Retinal pigment epithelial cell (primary cell): ENCODE results near the gene TSPAN11.

Experiments
- DNase-seq: peaks from one replicate; pipeline ENCODE4 v3.0.0-alpha.2; 2010; ENCODE audit warnings: low read depth
- H3K4me3 ChIP-seq: 2 replicates; pipeline ENCODE4 v1.5.1; 2011; ENCODE audit warnings: mild to moderate bottlenecking, low read length, control low read depth, moderate library complexity
- TF ChIP-seq, protein P1 (sequence below): conservative IDR thresholded peaks from 2 replicates; pipeline ENCODE4 v1.5.1; 2011; ENCODE audit warnings: low read depth, low read length, control low read depth, inconsistent platforms

The TSPAN11 gene

DNA sequence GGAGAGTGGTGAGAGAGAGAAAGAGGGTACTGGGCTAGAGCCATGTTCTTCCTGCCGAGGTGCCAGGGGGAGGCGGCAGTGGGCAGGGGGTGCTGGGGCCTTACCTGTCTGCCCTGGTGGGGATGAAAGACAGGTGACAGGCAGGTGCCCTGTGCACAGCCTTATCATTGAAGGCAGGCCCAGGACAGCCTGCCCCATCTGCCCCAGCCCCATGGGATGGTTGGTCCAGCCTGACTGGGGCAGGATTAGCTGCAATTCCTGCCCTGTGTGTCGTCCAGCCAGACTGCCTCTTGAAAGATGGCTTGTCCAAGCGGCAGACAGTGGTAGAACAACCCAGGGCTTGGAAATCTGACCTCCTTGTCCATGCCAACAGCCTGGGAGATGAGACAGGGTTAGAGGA, 67.2 kb downstream of the TSPAN11 start:
- no peak overlapping the region for H3K4me3 ChIP-seq
- DNase-seq: no peak
- TF ChIP-seq, protein P1, sequence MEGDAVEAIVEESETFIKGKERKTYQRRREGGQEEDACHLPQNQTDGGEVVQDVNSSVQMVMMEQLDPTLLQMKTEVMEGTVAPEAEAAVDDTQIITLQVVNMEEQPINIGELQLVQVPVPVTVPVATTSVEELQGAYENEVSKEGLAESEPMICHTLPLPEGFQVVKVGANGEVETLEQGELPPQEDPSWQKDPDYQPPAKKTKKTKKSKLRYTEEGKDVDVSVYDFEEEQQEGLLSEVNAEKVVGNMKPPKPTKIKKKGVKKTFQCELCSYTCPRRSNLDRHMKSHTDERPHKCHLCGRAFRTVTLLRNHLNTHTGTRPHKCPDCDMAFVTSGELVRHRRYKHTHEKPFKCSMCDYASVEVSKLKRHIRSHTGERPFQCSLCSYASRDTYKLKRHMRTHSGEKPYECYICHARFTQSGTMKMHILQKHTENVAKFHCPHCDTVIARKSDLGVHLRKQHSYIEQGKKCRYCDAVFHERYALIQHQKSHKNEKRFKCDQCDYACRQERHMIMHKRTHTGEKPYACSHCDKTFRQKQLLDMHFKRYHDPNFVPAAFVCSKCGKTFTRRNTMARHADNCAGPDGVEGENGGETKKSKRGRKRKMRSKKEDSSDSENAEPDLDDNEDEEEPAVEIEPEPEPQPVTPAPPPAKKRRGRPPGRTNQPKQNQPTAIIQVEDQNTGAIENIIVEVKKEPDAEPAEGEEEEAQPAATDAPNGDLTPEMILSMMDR: no peak

GRCh38 chr12:30994274-30994673, 67.7 kb downstream of the TSPAN11 start:
- TF ChIP-seq, protein P1: no peak
- H3K4me3 ChIP-seq: no peak overlapping the region
- DNase-seq: no peak

GRCh38 chr12:30996255-30996654, 69.7 kb downstream of the TSPAN11 start:
- TF ChIP-seq, protein P1: no peak
- DNase-seq: peak; percentile 52
- H3K4me3 ChIP-seq: no peak overlapping the region

GRCh38 chr12:30996752-30997151, 70.2 kb downstream of the TSPAN11 start:
- H3K4me3 ChIP-seq: no peak overlapping the region
- DNase-seq: no peak
- TF ChIP-seq, protein P1: no peak

- H3K4me3 ChIP-seq: no peak overlapping the region
- TF ChIP-seq, protein P1: no peak
- no peak for DNase-seq
These were observed 71.3 kb downstream of the TSPAN11 start for GRCh38 chr12:30997685-30998440.

DNA sequence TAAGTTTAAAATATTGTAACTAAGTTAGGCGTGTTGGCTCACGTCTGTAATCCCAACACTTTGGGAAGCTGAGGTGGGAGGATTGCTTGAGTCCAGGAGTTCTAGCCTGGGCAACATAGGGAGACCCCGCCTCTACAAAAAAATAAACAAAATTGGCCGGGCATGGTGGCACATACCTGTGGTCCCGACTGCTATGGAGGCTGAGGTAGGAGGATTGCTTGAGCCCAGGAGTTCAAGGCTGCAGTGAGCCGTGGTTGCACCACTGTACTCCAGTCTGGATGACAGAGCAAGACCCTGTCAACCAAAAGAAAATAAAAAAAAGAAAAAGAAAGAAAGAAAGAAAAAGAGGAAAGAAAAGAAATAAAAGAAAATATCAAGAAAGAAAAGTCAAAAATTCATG, 72.5 kb downstream of the TSPAN11 start:
- TF ChIP-seq, protein P1: no peak
- DNase-seq: no peak
- no peak overlapping the region for H3K4me3 ChIP-seq

- TF ChIP-seq, protein P1: no peak
- no peak for DNase-seq
- no peak overlapping the region for H3K4me3 ChIP-seq
These were observed 73.2 kb downstream of the TSPAN11 start for GRCh38 chr12:30999723-31000122.
